ENCODE measurements around the gene CPA5.

CPA5 gene

DNA sequence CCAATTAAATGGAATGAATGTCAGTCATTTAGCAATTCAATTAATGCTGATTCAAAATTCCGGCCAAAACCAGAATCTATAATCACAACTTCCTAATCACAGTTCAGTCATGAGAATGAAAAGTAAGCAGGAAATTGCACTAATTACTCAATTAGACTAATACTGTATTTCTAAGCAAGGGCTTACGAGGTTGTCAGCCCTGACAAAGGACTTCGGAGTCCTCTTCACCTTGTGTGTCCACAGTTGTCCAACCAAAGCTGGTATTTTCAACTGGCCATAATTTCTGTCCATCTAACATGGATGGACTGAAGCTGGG, 53.1 kb downstream of the CPA5 start:
- no peak overlapping the region for H3K4me3 ChIP-seq (ENCODE audit: low read length)
- no peak for TF ChIP-seq ZNF274 (IDR thresholded peaks at IDR 0.05; ENCODE audit: low read depth, low read length)

DNA sequence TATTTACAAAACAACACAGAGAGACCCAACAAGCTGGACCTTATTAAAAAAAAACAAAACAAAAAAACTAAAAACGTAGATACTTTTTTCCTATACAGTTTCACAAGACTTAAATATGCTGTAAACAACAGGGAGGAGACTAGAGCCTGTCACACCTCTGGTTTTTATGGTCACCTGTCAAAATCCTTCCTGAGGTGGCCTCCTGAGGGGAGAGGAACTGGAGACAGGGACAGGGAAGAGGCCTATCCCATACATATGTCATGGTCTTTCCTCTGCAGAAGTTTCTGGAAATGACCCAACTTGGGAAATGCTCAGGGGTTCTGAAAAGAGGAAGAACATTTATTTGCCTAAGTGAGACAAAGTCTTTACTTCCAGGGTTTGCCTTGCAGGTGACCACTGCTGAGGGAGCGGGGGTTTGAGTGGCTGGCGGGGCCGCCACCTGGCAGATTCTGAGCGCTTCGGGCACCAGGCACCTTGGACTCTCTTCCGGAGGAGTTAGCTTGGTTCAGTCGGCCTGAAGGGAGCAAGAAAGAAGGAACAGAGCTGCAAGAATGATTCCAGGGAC, 54.0 kb downstream of the CPA5 start:
- H3K4me3 ChIP-seq (ENCODE audit: low read length), result no peak overlapping the region
- TF ChIP-seq ZNF274 (IDR thresholded peaks at IDR 0.05; ENCODE audit: low read depth, low read length), result no peak

DNA sequence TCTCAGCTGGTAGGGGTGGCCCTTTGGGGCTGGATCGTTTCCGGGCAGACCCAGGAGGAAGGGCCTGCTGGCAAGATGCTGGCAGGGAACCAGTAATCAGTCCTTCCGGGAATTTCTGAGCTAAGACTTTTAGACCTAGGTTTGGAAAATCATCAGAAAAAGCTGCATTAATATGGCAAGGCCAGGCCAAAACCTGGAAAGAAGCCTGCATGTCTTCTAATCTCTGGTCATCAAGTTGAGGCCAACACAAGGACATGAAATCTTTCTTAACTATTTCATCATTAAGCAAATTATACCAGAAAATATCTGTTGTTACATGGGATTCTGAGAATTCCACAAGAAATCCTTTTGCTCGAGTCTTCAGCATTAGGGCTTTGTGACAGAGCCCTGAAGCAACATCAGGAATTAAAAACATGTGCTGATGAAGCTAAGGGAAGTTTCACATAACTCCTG, 55.5 kb downstream of the CPA5 start:
- TF ChIP-seq ZNF274 (IDR thresholded peaks at IDR 0.05; ENCODE audit: low read depth, low read length), result no peak
- H3K4me3 ChIP-seq (ENCODE audit: low read length), result no peak overlapping the region

DNA sequence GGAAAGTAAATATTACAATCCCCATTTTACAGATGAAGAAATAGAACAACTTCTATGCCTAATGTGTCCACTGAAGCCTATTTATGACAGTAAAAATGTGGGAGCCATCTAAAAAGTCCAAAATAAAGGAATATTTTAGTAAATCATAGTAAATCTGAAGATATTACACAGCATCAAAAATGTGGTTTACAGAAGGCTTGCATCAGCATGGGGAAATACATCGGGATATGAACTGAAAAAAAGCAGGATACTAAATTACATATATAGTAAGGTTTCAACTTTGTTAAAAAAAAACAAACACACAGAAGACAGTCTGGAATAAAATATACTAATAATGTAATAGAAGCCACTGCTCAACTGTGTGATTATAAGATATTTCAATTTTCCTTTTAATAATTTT, 56.5 kb downstream of the CPA5 start:
- no peak for TF ChIP-seq ZNF274 (IDR thresholded peaks at IDR 0.05; ENCODE audit: low read depth, low read length)
- no peak overlapping the region for H3K4me3 ChIP-seq (ENCODE audit: low read length)

DNA sequence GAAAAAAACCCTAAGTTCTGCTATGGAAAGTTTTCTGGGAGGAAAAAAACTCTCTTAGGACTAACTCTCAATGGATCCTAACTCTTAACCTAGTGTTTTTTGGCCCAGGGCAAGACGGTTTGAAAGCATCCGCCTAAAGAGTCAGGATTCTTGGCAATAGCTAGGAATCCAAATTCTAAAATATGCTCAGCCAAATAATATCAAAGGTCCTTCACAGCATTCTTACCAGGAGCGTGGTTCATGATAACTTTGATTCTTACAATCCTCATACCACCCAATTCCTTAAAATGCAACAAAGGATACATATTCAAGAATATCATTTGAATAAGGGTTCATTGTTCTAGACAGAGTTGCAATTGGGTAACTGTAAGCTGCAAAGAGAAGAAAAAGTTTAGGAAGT, 57.0 kb downstream of the CPA5 start:
- H3K4me3 ChIP-seq (ENCODE audit: low read length), result no peak overlapping the region
- TF ChIP-seq ZNF274 (IDR thresholded peaks at IDR 0.05; ENCODE audit: low read depth, low read length), result no peak

DNA sequence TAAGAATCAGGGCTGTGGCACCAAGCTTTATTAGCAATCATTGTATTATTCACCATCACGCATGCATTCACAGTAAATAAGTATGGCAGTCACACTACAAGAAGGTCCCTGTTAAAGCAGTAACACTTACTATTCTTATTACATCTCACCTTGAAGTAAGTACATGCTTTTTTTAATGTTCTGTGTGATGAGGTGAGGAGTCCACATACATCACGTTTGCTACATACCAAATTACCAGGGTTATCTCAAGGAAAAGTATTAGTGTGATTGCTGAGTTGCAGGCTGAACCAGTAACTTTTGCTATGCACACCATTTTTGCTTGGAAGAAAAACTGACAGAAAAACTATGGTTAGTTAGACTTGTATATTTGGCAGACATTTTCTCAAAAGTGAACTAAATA, 60.4 kb downstream of the CPA5 start:
- no peak for TF ChIP-seq ZNF274 (IDR thresholded peaks at IDR 0.05; ENCODE audit: low read depth, low read length)
- no peak overlapping the region for H3K4me3 ChIP-seq (ENCODE audit: low read length)

DNA sequence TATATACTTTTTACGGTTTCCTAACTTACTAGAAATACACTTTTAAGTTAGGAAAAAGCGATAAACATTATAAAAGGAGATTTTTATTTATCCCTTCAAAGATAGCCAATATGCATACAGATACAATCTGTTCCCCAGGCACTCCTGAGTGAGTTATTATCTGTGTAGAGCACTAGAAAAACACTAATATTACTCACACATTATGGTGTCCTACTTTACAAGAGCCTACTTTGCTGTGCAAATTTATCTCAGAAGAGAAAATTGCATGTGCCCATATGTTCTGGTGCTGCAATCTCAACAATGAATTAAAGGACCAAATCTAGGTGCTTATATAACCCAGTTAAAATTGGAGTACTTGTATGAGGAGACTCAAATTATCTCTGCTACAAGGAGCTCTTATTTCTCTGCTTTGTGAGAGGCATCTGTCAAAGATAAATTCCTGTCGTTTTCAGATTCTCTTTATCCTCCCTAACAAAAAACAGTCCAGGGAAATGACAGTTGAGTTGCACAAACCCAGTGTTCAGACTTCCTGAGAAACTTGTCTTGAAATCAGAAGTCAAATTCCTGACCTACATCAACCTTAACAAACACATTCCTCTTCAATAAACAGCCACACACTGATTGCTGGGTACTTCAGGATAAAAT, 64.6 kb downstream of the CPA5 start:
- TF ChIP-seq ZNF274 (IDR thresholded peaks at IDR 0.05; ENCODE audit: low read depth, low read length), result no peak
- no peak overlapping the region for H3K4me3 ChIP-seq (ENCODE audit: low read length)

DNA sequence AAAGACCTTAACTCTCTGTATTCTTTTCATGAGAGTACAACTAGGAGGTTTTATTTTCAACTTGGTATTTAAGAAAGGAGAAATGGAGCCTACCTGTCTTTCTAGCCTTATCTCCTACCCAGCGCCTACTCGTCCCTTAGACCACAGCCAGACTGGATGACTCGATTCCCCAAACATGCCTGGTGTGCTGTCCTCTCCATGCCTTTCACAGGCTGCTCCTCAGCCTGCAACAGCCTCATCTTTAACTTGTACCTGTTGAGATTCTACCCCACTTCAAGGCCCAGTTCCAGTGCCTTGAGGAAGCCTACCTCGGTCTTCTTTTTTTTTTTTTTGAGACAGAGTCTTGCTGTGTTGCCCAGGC, 65.1 kb downstream of the CPA5 start:
- H3K4me3 ChIP-seq (ENCODE audit: low read length), result no peak overlapping the region
- TF ChIP-seq ZNF274 (IDR thresholded peaks at IDR 0.05; ENCODE audit: low read depth, low read length), result no peak

DNA sequence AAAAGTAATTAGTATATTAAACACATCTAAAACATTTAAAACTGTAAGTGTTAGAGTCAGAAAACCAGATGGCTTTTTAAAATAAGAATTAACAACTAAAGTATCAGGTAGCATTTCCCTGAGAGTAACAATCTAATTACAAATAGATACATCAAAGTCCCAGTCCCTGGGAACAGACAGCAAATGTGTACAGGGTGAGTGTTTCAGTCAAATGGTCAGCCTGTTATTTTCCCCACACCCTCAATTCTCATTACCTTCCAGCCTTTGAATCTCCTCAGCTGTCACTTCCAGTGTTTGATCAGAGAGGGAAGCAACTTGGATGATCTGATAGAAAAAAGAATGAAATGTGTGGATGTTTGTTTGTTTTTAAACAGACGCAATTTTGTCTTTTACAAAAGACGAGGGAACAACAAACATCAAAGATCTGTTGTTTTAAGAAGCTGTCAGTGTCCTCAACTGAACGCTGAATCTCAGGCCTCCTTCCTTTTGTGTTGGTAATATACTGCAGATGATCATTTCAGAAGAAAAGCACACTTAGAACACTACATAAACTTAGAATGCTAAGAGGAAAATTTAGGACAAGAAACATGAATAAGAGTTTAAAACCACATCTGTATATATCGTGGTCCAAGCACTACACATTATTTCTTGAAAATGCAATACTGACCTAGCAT, 66.4 kb downstream of the CPA5 start:
- no peak for TF ChIP-seq ZNF274 (IDR thresholded peaks at IDR 0.05; ENCODE audit: low read depth, low read length)
- H3K4me3 ChIP-seq (ENCODE audit: low read length), result no peak overlapping the region

DNA sequence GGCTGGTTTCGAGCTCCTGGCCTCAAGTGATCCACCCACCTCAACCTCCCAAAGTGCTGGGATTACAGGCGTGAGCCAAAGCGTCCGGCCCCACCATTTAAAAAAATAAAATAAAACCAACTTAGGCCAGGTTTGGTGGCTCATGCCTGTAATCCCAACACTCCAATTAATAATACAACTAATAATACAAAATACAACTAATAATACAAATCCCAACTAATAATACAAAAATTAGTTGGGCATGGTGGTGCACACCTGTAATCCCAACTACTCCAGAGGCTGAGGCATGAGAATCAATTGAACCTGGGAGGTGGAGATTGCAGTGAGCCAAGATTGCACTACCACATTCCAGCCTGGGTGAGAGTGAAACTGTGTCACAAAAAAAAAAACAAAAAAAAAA, 68.6 kb downstream of the CPA5 start:
- H3K4me3 ChIP-seq (ENCODE audit: low read length), result no peak overlapping the region
- TF ChIP-seq ZNF274 (IDR thresholded peaks at IDR 0.05; ENCODE audit: low read depth, low read length), result no peak

DNA sequence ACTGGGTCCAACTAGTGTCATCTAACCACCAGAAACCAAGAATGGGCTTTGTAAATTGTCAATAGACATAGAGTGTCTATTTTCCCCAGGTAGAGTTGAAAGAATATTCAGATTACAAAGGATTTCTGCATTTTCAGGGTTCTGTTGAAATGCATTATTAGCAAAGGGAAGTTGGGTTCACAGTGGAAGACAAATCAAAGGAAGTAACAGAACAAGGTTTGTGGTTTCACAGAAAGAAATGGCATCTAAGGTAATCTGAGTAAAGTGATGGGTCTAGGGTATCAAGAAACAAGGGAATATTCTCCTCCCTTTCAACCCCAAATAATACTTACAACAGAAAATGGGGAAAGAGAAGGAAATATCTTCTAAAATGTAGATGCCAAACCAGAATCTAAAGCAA, 70.4 kb downstream of the CPA5 start:
- no peak for TF ChIP-seq ZNF274 (IDR thresholded peaks at IDR 0.05; ENCODE audit: low read depth, low read length)
- H3K4me3 ChIP-seq (ENCODE audit: low read length), result no peak overlapping the region

DNA sequence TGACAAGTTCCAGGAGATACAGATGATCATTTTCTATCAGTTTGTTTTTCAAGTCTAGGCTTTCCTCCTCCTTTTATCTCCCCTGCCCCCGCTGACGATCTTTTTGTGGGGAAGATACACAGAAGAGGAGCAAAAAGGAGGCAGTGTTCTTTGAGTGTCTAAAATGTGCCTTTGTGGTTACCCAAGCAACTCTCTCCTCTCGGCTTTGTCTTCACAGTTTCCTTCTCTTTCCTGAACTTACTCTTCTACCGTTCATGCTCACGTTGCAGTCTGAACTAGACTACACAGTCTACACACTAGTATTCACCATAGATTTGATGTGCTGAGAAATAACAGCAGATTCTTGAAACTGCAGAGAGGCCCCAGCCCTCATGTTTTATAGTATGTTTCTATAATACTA, 72.6 kb downstream of the CPA5 start:
- no peak overlapping the region for H3K4me3 ChIP-seq (ENCODE audit: low read length)
- no peak for TF ChIP-seq ZNF274 (IDR thresholded peaks at IDR 0.05; ENCODE audit: low read depth, low read length)

DNA sequence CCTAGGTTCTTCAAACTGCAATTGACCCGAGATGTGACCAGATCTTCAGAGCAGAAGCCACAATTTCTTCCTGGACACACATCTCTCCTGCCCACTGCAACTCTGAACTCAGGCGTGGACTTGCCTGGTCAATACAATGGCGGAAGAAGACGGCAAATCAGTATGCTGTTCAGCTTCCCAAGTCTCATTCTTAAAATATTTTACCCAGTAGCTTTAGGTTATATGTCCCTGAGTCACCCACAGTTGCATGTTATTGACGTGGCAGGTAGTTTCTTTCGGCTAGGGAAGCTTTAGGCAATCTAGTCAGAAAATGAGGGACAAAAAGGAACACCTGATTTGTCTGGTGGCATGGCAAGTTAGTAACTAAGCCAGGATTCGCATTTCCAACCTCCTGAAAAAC, 73.7 kb downstream of the CPA5 start:
- H3K4me3 ChIP-seq (ENCODE audit: low read length), result no peak overlapping the region
- no peak for TF ChIP-seq ZNF274 (IDR thresholded peaks at IDR 0.05; ENCODE audit: low read depth, low read length)

All from GM08714 (cell line).